ENCODE measurements around the gene DNAJC5. TPM values are rescaled to one million over a fixed set of nuclear protein-coding genes. Genes with fewer than 3 reads are reported as not detected.

The DNAJC5 gene
- polyA plus RNA-seq, 1 donor (not counting 4 experiments of a cell fraction or from before 2014, with no cell fraction given) = 43.7 TPM

- TF ChIP-seq, protein P1, sequence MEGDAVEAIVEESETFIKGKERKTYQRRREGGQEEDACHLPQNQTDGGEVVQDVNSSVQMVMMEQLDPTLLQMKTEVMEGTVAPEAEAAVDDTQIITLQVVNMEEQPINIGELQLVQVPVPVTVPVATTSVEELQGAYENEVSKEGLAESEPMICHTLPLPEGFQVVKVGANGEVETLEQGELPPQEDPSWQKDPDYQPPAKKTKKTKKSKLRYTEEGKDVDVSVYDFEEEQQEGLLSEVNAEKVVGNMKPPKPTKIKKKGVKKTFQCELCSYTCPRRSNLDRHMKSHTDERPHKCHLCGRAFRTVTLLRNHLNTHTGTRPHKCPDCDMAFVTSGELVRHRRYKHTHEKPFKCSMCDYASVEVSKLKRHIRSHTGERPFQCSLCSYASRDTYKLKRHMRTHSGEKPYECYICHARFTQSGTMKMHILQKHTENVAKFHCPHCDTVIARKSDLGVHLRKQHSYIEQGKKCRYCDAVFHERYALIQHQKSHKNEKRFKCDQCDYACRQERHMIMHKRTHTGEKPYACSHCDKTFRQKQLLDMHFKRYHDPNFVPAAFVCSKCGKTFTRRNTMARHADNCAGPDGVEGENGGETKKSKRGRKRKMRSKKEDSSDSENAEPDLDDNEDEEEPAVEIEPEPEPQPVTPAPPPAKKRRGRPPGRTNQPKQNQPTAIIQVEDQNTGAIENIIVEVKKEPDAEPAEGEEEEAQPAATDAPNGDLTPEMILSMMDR (optimal IDR thresholded peaks at IDR 0.05 in 1 of 3, IDR thresholded peaks at IDR 0.05 in 1 of 3, conservative IDR thresholded peaks at IDR 0.05 in 1 of 3; ENCODE audit: extremely low read depth in 1 of 3, insufficient read depth in 2 of 3, low read length in 3 of 3) = no peak
- no peak for TF ChIP-seq EZH2 (IDR thresholded peaks at IDR 0.05; ENCODE audit: low read length)
- H3K9me3 ChIP-seq (ENCODE audit: control insufficient read depth, low read depth, low read length) = no peaks in the 10 kb centered on the region
- H3K27me3 ChIP-seq (ENCODE audit: control insufficient read depth, extremely low read depth, insufficient read depth, low read length) = no peaks in the 10 kb centered on the region
- peaks cover 6% of the 10 kb centered on the region for H3K4me1 ChIP-seq (ENCODE audit: control insufficient read depth, extremely low read depth, insufficient read depth, low read length)
- FAIRE-seq = no peak
- DNase-seq (ENCODE audit: low read depth, low spot score) = no peak
- H3K79me2 ChIP-seq (ENCODE audit: control insufficient read depth, insufficient read depth, low read length) = peaks cover 36% of the 10 kb centered on the region
- H3K9ac ChIP-seq (ENCODE audit: control insufficient read depth, extremely low read depth, insufficient read depth, low read length) = no peak overlapping the region
- peaks cover 14% of the 10 kb centered on the region for H4K20me1 ChIP-seq (ENCODE audit: control insufficient read depth, extremely low read depth, insufficient read depth, low read length)
- H3K36me3 ChIP-seq (ENCODE audit: control insufficient read depth in 2 of 2, extremely low read depth in 1 of 2, insufficient read depth in 2 of 2, low read length in 2 of 2) = peaks cover 29 to 35% of the 10 kb centered on the region in 2 experiments
- no peak overlapping the region for H3K4me2 ChIP-seq (ENCODE audit: control insufficient read depth, extremely low read depth, insufficient read depth, low read depth, low read length)
- H3K4me3 ChIP-seq (ENCODE audit: control insufficient read depth in 2 of 3, extremely low read depth in 1 of 3, insufficient read depth in 2 of 3, low read depth in 1 of 3, low read length in 3 of 3) = no peak overlapping the region
- dilution Hi-C loops (cut with MboI; ENCODE audit: extremely low pct_ligation_motif_present, low sequenced_read_pairs) = no loop called here
- H3K27ac ChIP-seq (ENCODE audit: control insufficient read depth, insufficient read depth, low read length) = no peak overlapping the region
- no peaks in the 10 kb centered on the region for H3K9me1 ChIP-seq (ENCODE audit: control insufficient read depth, extremely low read depth, insufficient read depth, low read length)
- H2AFZ ChIP-seq (ENCODE audit: control insufficient read depth, low read length) = no peak overlapping the region
Observed at GRCh38 chr20:63937596-63937995, 42.7 kb downstream of the DNAJC5 start.

DNA sequence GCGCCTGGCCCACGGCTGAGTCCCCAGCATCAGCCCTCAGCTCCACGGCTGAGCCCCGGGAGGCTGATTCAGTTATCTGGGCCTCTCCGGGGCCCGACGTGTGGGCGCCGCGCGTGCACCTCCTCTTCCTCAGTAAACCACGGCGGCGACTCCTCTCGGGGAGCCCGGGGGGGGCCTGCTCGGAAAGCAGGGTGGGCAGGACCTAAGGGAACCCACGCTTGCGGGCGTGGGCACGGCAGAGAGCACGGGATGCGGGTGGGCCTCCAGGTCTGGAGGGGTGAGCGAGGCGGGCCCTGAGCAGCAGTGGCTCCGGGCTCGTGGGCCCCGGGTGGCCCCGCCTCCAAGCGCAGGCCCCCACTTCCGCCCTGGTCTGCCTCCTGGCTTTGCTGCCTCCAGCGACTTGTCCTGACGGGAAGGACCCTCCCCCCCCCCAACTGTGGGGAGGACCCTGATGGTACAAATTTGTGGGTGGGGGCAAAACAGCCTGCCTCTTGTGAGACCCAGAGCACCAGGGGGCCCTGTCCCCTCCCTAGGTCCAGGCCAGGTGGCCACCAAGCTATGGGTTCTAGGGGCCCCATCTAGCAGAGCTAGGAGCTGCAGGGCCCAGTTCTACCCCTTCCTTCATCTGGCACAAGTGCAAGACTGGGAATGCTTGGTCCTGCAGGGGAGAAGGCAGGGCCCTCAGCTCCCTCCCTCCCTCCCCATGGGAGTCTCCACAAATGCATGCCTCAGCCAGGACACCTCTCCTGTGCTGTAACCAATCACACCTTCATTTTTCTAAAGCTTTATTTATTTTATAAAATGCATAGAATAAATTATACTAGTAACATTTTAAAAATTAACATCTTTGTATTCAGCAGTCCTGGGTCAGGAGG is 44.4 kb downstream of the DNAJC5 start:
- Histone ChIP-seq H4K20me1 (ENCODE audit: control insufficient read depth, extremely low read depth, insufficient read depth, low read length) (peaks cover 15% of the 10 kb centered on the region), H3K36me3 (ENCODE audit: control insufficient read depth in 2 of 2, extremely low read depth in 1 of 2, insufficient read depth in 2 of 2, low read length in 2 of 2) (peaks cover 31 to 33% of the 10 kb centered on the region in 2 experiments), H3K9ac (ENCODE audit: control insufficient read depth, extremely low read depth, insufficient read depth, low read length) (no peak overlapping the region), H3K27me3 (ENCODE audit: control insufficient read depth, extremely low read depth, insufficient read depth, low read length) (no peaks in the 10 kb centered on the region), H3K79me2 (ENCODE audit: control insufficient read depth, insufficient read depth, low read length) (peaks cover 21% of the 10 kb centered on the region), H3K4me2 (ENCODE audit: control insufficient read depth, extremely low read depth, insufficient read depth, low read depth, low read length) (no peak overlapping the region), H3K9me3 (ENCODE audit: control insufficient read depth, low read depth, low read length) (no peaks in the 10 kb centered on the region), H3K4me3 (ENCODE audit: control insufficient read depth in 2 of 3, extremely low read depth in 1 of 3, insufficient read depth in 2 of 3, low read depth in 1 of 3, low read length in 3 of 3) (no peak overlapping the region), H3K4me1 (ENCODE audit: control insufficient read depth, extremely low read depth, insufficient read depth, low read length) (peaks cover 13% of the 10 kb centered on the region), H3K27ac (ENCODE audit: control insufficient read depth, insufficient read depth, low read length) (no peak overlapping the region), H3K9me1 (ENCODE audit: control insufficient read depth, extremely low read depth, insufficient read depth, low read length) (no peaks in the 10 kb centered on the region), H2AFZ (ENCODE audit: control insufficient read depth, low read length) (no peak overlapping the region)
- no peak for FAIRE-seq
- no peak for DNase-seq (ENCODE audit: low read depth, low spot score)
- TF ChIP-seq EZH2 (IDR thresholded peaks at IDR 0.05; ENCODE audit: low read length) = no peak
- TF ChIP-seq, protein P1 (optimal IDR thresholded peaks at IDR 0.05 in 1 of 3, IDR thresholded peaks at IDR 0.05 in 1 of 3, conservative IDR thresholded peaks at IDR 0.05 in 1 of 3; ENCODE audit: extremely low read depth in 1 of 3, insufficient read depth in 2 of 3, low read length in 3 of 3) = no peak
- dilution Hi-C loops (cut with MboI; ENCODE audit: extremely low pct_ligation_motif_present, low sequenced_read_pairs) = no loop called here
